GM12892 (cell line): ENCODE data around the gene FUT8.

Experiments
- POLR2A ChIP-seq: IDR thresholded peaks from 2 replicates; pipeline ENCODE4 v1.6.1; 2011; ENCODE audit warnings: low read depth, low read length, control low read depth
- POLR2AphosphoS5 ChIP-seq: IDR thresholded peaks from 2 replicates; pipeline ENCODE4 v1.6.1; 2011; ENCODE audit warnings: low read depth, low read length, control low read depth
- TAF1 ChIP-seq: IDR thresholded peaks from 2 replicates; pipeline ENCODE4 v1.6.1; 2011; ENCODE audit warnings: low read depth, mild to moderate bottlenecking, control low read depth, low read length, borderline replicate concordance

GRCh38 chr14:65581378-65581777 lies 168.8 kb downstream of the FUT8 start:
- TF ChIP-seq TAF1 (no peak), POLR2A (no peak), POLR2AphosphoS5 (no peak)
